GM19455 (cell line): ENCODE results near the gene KCP.

Experiments used
- ATAC-seq: cut with Tn5 transposase; IDR thresholded peaks from one replicate; pipeline ENCODE4 v1.9.1; 2021; ENCODE audit not compliant: unreplicated experiment

The KCP gene

DNA sequence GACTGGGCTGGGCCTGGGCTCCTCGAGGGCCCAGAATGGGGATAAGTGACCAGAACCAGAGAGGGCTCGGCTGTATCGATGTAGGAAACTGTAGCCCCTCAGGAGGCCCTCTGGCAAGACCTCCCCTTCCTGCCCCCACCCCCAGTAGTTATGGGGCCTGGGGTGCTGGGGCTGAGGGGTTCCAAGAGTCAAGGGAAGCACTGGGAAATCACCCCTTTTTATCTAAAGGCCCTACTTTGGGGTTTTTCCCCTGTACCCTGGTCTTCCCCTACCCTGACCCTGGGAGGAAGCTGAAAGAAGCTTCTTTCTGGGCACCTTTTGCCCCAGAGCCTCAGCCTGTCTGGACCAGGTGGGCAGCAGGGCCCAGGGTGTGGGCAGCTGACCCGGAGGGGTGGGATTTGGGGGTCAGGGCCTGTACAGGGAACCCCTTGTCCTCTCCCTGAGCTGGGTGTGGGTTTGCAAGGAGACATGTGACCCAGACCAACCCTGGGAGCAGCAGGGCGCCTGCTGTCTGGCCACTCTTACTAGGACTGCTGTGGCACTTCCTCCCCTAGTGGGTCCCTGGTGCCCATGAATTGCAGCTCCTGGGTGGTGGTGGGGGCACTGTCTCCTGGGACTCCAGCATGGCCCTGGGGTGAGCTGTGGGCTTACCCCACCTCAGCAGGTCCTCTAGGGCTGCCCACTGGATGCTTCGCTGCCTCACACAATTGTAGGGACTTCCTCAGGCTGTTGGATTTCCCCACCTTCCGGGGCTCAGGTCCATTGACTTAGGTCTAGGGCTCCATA lies 28.8 kb upstream of the KCP start:
- ATAC-seq: no peak

DNA sequence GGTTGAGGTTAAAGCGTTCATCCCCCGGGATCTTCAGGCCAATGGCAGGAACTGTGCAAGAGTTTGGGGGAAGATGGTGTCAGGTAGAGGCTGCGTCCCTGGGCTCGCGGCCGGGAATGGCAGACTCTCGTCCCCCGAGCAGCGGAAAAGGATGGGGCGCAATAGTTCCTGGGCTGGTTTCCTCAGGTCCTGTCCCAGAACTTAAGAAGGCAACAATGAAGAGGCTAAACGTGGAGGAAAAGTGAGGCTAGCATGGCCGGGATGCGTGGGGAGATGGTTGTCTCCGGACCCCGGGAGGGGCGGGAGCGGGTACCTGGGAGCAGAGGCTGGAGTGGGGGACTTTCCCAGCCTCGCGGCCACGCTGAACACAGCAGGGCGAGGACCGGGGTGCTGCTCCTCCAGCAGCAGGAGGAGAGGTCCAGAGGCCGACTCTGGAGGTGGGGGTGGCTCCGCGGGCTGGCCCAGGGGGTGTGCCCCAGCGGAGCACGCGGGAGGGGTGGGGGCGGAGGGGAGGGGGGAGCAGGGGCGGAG lies 28.1 kb upstream of the KCP start:
- ATAC-seq: no peak

DNA sequence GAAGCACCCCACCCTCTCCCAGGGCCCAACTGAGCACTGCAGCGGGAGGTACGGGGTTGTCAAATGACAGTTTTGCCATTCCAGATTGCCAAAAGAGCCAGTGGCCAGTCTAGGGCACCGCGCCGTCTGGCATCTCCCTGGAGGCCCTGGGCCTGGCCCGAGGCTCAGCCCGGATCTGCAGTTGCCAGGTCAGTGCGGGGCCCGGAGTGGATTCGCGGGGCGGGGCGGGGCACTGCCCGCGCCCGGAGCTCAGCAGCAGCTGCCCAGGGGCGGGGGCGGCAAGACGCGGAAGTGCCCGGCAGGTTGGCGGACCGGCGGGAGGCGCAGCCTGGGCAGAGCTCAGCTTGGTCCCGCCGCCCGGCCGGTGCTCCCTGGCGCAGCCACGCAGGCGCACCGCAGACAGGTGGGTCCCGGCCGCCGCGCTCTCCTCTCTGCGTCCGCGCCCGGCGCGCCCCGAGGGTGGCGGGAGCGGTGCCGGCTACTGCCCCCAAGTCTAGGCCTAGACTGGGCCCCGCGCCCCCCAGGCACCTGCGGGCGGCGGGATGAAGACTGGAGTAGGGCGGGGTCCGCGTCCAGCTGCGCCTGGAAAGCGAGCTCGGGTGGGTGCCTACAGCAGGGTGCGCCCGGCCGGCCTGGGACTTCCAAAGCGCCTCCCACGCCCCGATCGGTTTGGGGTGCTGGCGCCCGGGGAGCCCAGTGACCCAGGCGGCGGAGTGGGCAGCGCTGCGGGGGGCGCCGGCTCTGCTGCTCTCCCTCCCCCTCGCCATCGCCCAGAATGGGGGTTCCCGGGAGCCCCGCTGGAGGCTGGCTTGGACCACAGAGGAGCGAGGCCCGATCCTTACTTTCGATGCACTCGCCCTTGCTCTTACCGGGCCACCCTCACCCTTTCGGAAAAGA lies 27.4 kb upstream of the KCP start, which contains the start of gene IRF5:
TSS of gene IRF5 (plus strand) at position 281 of the 897 bp plus-strand sequence. CDS start 4,155 bp downstream, outside the sequence.
- ATAC-seq: no peak

DNA sequence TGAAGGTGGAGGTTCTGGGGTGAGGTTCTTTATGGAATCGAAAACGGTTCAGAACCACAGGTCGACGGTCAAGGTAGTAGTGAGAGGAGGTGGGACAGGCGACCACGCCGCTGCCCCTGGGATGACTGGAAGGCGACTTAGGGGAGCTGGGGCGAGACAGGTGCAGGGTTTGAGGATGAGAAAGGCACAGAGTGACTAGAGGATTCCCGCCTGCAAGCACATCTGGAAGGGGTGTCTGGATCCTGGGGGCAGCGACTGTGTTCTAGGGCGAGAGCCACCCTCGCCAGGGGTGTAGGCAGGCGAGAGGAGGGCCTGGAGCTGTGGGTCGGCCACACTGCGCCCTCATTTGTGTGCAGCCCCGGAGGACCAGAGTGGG lies 26.8 kb upstream of the KCP start:
- ATAC-seq: no peak

DNA sequence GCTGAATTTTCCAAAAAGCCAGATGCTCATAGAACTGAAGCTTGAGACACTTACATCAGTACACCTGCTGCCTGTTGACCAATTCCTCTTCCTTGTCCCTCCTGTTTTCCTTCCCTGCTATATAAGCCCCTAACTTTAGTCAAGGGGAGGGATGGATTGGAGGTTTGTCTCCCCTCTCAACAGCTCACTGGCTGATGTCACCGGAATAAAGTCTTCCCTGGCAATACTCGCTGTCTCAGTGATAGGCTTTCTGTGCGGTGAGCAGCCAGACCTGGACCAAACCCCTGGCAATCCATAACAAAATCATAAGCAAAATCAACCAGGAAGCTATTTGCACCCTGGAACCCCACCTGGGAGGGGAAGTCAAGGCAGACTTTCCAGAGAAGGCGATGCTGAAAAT lies 26.3 kb upstream of the KCP start:
- ATAC-seq: no peak

DNA sequence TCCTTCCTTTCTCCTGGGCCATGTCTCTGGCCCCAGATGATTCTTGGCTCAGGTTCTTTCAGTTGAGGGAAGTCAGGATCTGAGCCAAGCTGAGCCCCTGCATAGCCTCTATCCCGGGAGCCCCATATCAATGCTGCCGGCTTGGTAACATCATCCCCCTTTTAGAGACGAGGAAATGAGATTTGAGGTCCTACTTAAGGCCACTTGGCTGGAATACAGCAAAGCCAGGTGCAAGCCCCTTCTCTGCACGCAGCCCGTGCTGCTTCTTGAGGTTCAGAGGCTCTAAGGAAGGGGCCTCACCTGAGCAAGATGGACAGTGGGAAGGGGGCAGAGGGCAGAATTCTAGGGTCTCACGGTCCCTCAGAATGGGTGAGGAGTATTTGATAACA lies 24.8 kb upstream of the KCP start:
- ATAC-seq: no peak

DNA sequence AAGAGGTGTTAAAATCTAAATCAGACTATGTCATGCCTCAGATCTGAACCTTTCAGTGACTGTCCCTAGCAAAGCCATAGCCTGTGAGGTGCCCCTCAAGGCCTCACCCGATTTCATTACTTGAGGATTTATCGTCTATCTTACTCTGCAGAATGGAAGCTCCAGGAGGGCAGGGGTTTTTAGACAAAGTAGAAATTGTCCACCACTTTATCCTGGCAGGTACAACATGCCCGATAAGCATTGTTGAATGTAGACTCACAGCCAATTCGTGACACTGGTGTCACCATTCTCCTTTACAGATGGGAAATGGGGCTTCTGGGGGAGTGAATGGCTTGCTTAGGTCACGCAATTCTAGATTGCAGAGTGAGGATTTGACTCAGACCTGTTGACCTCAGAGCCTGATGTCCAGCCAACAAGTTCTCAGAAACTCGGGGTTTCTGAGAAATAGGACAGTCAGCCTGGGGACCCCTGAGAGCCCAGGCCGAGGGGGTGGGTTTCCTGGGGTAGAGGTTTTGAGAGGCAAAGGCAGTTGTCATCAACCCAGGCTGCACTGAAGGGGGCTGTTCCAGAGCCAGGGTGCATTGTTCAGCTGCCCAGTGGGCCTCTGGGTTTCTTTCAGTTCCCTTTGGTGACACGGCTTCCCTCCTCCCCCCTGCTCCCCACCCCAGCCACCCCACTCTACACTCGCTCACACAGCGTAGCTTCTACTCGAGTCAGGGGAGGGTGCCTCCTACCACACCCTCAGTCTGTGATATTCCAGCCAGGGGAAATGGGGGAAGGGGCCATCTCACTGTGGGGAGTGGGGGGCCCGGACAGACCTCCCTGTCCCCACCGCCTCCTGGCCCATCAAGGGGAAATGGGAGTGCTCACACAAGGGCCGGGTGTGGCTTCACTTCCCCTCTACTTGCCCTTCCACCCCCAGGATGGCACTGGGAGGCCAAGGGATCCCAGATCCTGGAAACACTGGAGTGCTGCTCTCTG lies 24.1 kb upstream of the KCP start:
- peak; percentile 35 for ATAC-seq

DNA sequence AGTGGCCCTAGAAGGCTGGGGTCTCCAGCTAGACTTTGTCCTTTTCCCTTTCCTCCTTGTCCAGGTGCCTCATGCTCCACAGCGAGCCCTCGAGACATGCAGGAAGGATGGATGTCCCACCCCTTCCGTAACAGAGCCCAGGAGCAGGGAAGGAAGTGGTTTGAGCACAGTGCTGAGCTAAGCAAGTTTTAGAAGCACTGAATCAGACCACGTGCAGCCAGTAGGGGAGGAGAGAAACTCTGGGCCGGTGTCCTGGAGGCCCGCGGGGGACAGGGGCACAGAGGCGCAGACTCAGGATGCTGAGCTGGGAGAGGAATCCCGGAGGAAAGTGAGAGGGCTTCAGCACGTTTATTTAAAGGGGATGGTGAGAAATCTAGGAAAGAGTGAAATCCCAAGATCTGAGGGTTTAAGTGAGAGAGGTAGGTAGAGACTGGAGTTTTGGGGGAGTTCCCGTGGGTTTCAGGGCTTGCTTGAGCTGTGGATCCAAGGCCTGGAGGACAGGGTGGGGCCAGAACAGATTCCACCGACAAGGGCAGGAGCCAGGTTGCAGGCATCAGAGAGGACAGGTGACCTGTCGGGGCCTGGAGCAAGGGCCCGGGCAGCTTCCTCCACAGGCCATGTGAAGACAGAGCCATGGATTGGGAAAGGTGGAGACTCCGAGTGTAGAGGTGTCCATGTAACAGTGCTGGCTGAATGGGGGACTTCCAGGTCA lies 22.8 kb upstream of the KCP start:
- ATAC-seq: peak; percentile 40

DNA sequence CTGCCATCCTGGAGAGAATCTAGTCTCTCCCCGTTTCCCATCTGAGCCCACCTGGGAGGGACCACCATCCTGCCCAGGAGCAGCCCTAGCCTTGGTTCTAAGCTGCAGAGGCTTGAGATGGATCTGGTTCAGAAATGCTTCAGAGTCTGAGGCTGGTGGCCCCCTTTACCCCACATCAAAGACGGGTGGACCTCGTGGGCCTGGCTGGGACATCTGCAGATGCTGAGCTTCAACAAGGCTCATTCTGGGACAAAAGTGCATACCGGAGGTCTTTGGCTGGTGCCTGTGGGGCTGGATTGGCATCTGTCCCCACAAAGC lies 22.3 kb upstream of the KCP start:
- ATAC-seq: peak; percentile 3

DNA sequence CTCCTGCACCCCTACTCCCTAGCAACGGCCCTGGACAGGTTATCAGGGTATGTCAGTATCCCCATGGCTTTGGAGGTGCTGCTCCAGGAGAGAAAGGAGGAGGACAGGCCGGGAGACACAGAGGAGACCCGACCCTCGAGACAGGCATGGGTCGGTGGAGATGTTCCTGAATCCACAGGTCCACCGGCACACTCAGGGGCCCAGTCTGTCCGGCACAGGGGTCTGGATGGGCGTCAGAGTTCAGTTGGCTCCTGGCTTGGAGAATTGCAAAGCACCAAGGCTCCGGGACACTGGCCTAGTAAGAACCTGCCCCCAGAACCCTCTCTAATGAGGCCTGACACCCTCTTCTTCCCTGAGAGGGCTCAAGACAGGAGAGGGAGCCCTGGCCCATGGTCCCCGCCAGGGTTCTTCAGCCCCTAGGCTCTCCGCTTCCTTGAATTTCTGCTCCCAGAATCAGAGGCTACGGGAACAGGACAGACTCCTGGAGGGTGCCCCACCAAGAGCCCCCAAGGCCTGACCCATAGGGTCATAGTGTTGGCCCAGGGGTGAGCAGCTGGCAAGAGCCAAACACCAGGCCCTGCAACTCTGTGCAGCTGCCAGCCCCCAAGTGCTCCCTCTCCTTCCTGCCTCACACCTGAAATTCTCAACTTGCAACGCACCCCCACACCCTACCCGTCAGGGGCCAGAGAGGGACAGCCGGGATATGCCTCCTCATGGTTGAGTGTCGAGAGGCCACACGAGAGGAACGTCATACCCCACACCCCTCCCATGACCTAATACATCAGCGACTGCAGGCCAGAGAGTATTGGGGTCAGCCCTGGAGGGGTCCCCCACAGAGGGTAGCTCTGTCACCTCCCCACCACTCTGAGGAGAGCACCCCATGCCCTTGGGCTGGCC lies 21.7 kb upstream of the KCP start:
- ATAC-seq: no peak

DNA sequence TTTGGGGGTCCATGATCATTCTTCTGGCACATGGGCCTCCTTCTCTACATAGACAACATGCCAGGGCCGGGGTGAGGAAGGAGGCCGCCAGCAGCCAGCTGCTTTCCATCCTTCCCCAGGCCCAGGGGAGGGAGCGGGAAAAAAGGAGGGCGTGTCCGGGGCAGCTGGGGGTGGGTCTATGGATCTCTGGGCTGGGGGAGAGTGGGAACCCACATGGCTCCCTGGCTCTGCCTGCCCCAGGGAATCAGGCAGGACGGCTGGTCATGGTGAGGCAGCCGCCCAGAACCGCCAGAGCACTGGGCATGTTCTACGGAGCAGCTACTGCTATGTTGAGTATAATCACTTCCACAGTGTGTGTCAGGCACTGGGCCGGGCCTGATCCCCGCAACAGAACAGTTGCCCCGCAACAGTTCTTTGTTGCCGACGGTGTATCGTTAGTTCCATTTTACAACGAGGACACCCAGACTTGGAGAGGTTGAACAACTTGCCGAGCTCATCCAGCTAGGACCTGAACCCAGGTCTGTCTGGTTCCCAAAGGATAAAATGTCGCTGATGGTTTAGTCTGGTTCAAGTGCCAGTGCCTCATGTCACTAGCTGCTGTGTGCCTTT lies 20.8 kb upstream of the KCP start:
- no peak for ATAC-seq

DNA sequence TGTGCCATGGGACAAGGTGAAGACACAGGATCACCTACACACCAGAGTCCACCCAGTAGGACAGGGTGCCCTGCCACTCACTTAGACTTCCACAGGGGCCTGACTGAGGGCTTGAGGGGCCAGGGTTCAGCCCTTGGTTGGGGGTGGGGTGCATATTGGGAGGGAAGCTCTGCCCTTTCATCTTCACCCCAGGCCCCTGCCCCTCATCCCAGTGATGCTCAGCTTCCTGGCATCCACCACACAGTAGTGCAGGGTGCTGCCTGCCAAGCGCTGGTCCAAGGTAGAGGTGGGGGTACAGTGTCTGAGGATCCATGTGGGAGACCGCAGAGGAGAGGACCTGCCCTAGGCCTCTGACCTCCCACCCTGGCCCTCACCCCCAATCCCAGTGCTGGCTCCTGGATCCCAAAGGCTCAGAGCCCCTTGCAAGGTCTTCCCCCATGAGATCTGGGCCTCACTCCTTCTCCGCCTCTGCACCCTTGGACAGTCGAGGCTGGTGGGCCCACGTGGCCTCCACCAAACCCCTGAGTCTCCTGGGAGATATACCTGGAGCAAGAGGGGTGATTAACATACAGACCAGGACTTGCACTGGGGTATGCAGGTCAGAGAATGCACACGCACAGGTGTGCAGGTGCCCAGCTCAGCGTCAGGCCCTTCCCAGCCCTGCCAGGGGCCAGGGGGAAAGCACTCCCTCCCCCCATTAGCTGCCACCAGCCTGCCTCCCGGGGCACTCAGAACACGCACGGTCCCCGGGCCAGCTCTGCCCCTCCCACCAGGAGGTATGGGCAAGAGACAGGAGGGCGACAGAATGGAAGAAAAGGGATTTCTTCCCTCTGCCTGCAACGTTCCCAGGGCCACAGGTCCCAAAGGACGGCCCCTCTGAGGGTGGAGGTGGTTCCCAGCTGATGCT lies 18.6 kb upstream of the KCP start:
- no peak for ATAC-seq

DNA sequence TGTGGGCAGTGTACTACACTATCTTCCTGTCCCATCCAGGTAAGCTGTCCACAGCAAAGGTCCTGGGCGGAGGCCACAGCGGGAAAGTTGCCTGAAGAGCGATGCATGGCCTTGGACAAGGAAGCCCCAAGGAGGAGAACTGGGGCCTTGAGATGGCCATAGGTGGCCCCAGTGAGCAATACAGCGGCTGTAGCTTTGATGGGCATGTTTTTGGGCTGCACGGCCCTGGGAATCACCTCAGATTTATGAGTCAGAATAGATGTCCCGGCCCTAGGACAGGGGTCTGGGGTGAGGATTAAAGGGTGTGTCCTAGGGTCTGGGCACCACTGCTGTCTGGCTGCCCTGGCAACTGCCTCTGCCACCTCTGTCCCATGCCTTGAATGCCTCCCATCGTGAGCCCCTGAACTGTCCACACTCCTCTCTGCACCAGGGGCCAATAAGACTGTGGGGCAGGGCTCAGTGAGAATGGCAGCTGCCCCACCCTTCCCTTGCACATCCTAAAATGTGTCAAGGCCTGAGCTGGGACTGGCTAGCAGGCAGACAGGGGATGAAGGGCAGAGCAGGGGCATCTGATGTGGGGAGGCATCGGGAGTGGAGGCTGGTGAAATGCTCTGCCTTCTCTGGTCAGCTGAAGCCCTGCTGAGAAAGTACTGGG lies 17.8 kb upstream of the KCP start:
- no peak for ATAC-seq

DNA sequence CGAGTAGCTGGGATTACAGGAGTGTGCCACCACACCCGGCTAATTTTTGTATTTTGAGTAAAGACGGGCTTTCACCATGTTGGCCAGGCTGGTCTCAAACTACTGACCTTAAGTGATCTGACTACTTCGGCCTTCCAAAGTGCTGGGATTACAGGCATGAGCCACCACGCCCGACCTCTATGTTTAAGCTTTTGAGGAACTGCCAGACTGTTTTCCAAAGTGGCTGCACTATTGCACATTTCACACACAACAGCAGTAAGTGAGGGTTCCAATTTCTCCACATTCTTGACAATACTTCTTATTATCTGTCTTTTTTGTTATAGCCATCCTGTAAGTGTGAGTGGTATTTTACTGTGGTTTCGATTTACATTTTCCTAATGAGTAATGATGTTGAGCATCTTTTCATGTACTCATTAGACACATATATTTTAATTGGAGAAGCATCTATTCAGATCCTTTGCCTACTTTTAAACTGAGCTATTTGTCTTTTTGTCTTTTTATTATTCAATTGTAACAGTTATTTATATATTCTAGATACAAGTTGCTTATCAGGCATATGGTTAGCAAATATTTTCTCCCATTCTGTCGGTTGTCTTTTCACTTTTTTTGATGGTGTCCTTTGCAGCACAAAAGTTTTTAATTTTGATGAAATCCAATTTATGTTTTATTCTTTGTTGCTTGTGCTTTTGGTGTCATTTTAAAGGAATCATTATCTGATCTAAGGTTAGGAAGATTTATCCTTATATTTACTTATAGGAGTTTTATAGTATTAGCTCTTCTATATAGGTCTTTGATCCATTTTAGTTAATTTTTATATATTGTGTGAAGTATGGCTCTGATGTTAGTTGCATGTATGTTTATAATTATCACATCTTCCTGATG lies 14.4 kb upstream of the KCP start:
- no peak for ATAC-seq

DNA sequence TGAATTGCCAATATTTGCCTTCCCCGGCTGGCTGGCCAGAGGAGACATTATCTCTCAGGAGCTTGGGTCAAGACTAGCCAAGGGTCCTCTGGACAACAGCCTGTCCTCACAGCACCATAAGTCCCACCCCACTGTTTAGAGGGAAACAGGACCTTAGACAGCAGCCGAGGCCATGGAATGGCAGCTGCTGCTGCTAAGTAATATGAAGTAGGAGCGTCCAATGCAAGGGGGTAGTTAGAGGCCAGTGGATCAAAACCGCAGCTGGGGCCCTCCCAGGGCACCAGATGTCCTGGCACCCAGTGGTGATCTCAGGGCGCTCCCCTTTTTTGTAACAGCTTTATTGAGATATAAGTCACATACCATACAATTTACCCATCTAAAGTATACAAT lies 12.9 kb upstream of the KCP start:
- no peak for ATAC-seq
